Spleen (tissue), 7 donors: ENCODE results near the gene PKP4.

Experiments used
- POLR2AphosphoS5 ChIP-seq, 3 donors: sonication (generic); formaldehyde crosslinking; IDR thresholded peaks; one replicate each; pipeline ENCODE4 v1.5.1; 2017; ENCODE audit warnings: antibody characterized with exemption in 3 of 3
- TF ChIP-seq, protein P1 (sequence below), 11 experiments: fragments of 200-600 bp in 7 of 11; fragments of 450-650 bp in 4 of 11; sonication (generic) in 4 of 11; IDR thresholded peaks in 8 of 11; conservative IDR thresholded peaks in 3 of 11; 1 replicate in 7 of 11; 2 replicates in 4 of 11; pipeline versions ENCODE4 v1.4.0 to v1.8.0; 2016 to 2021; ENCODE audit warnings: antibody characterized with exemption in 11 of 11, inconsistent platforms in 4 of 11, mild to moderate bottlenecking in 1 of 11
- donor health status: DM: no; HTN: no; CAD: no; lungs with moderate emphysema.
- donor health status: DM: no; HTN: no; CAD: no.
- donor health status: DM: no; HTN: no; CAD: no.

GRCh38 chr2:158477202-158477601 is 20.4 kb downstream of the PKP4 start:
- no peak for TF ChIP-seq POLR2AphosphoS5 (IDR thresholded peaks at IDR 0.05)
- TF ChIP-seq, protein P1, sequence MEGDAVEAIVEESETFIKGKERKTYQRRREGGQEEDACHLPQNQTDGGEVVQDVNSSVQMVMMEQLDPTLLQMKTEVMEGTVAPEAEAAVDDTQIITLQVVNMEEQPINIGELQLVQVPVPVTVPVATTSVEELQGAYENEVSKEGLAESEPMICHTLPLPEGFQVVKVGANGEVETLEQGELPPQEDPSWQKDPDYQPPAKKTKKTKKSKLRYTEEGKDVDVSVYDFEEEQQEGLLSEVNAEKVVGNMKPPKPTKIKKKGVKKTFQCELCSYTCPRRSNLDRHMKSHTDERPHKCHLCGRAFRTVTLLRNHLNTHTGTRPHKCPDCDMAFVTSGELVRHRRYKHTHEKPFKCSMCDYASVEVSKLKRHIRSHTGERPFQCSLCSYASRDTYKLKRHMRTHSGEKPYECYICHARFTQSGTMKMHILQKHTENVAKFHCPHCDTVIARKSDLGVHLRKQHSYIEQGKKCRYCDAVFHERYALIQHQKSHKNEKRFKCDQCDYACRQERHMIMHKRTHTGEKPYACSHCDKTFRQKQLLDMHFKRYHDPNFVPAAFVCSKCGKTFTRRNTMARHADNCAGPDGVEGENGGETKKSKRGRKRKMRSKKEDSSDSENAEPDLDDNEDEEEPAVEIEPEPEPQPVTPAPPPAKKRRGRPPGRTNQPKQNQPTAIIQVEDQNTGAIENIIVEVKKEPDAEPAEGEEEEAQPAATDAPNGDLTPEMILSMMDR (IDR thresholded peaks at IDR 0.05 in 8 of 11, conservative IDR thresholded peaks at IDR 0.05 in 3 of 11) = no peak
